Psoas muscle (tissue), 8 donors: ENCODE results near the gene PID1. TPM values are rescaled to one million over a fixed set of nuclear protein-coding genes. Genes with fewer than 3 reads are reported as not detected.

Source experiments
- ATAC-seq, 4 donors: fragments of 200-7000 bp; cut with Tn5 transposase; one replicate each; pipeline ENCODE4 v1.9.1; 2020; ENCODE audit warnings: moderate library complexity in 3 of 4, mild to moderate bottlenecking in 2 of 4
- DNase-seq, 2 donors: peaks; one replicate each; pipeline ENCODE4 v3.0.0-alpha.2; 2020
- H3K27ac ChIP-seq: fragments of 200-600 bp; one replicate; pipeline ENCODE4 v1.8.0; 2022
- H3K27me3 ChIP-seq, 3 donors: fragments of 200-600 bp in 1 of 3; one replicate each; pipeline versions ENCODE4 v1.6.1 to v1.8.0; 2013 to 2022; ENCODE audit warnings: low read length in 2 of 3, mild to moderate bottlenecking in 2 of 3, moderate library complexity in 1 of 3; ENCODE audit not compliant: insufficient read depth in 3 of 3
- H3K36me3 ChIP-seq, 2 donors: fragments of 200-600 bp in 1 of 2; one replicate each; pipeline versions ENCODE4 v1.6.1 to v1.8.0; 2013 to 2022; ENCODE audit warnings: low read depth in 1 of 2, mild to moderate bottlenecking in 1 of 2, moderate library complexity in 1 of 2; ENCODE audit not compliant: insufficient read depth in 1 of 2
- H3K4me1 ChIP-seq: fragments of 200-600 bp; one replicate; pipeline ENCODE4 v1.8.0; 2022
- H3K4me3 ChIP-seq: fragments of 200-600 bp; one replicate; pipeline ENCODE4 v1.8.0; 2022; ENCODE audit warnings: mild to moderate bottlenecking
- H3K9me3 ChIP-seq: fragments of 200-600 bp; one replicate; pipeline ENCODE4 v1.8.0; 2022
- CTCF ChIP-seq: fragments of 200-600 bp; IDR thresholded peaks from one replicate; pipeline ENCODE4 v1.8.0; 2022; ENCODE audit warnings: antibody characterized with exemption
- WGBS, 3 donors: extraction: QIAGEN DNeasy Blood & Tissue Kit; methylation state at CpG; one replicate each; pipeline versions ENCODE4 v1.1.6 to v1.1.7; 2013; 5-methylcytosine and 5-hydroxymethylcytosine counted together
- intact Hi-C, 2 donors: fragments of 100-400 bp; cut with DNase I; formaldehyde crosslinking; loops; one replicate each; pipeline versions ENCODE4 v1.11.0 to v1.14.2; 2022
- polyA plus RNA-seq, 3 donors: library from polyadenylated mRNA; stranded (reverse); fragments of 200-250 nt; gene quantifications; one replicate each; pipeline ENCODE4 v1.2.3, GENCODE V29; 2013
- total RNA-seq, 4 donors: library from RNA; stranded (reverse); fragmentation: NEBNext Ultra II Directional in 2 of 4; extraction: Animal tissue kit (Norgen Biotek cat#: 25700) in 2 of 4; gene quantifications; one replicate each; pipeline versions ENCODE4 v1.2.1 to v1.2.4, GENCODE V29; 2021 to 2023
- donor health status: healthy with polysubstance abuse.
- donor health status: DM: no; HTN: no; CAD: no; lungs with moderate emphysema.
- donor health status: Bipolar disorder and iron deficiency.
- donor health status: healthy.
- donor health status: DM: yes; HTN: yes; CAD: no.
- donor health status: DM: no; HTN: no; CAD: no.
- donor health status: DM: no; HTN: no; CAD: no.
- donor health status: DM: yes; HTN: yes; CAD: no.

Gene PID1
- total and polyA plus RNA-seq, 7 donors = 4.3 to 10.6 (median 6.6) TPM

GRCh38 chr2:229268626-229269025 is 2.5 kb downstream of the PID1 start:
- H3K27ac ChIP-seq = no peak overlapping the region
- DNase-seq (no peak), ATAC-seq (no peak)
- TF ChIP-seq CTCF = no peak
- H3K27me3 ChIP-seq = peaks cover 0 to 5% (median 0%) of the 10 kb centered on the region in 3 donors
- H3K4me3 ChIP-seq = peak overlapping the region; percentile 61
- intact Hi-C loops = no loop called here
- no peaks in the 10 kb centered on the region for H3K4me1 ChIP-seq
- H3K36me3 ChIP-seq = no peaks in the 10 kb centered on the region
- 63 to 75% (median 67%) methylated on average over 4 of the region's 4 CpGs for WGBS, 3 donors
- no peaks in the 10 kb centered on the region for H3K9me3 ChIP-seq

- no peaks in the 10 kb centered on the region for H3K9me3 ChIP-seq
- H3K4me3 ChIP-seq = no peak overlapping the region
- WGBS, 3 donors = 11 to 19% (median 16%) methylated on average over 1 of the region's 1 CpG
- DNase-seq (no peak), ATAC-seq (no peak)
- TF ChIP-seq CTCF = no peak
- no peaks in the 10 kb centered on the region for H3K4me1 ChIP-seq
- H3K36me3 ChIP-seq = no peaks in the 10 kb centered on the region
- H3K27ac ChIP-seq = no peak overlapping the region
- peaks cover 0 to 5% (median 0%) of the 10 kb centered on the region in 3 donors for H3K27me3 ChIP-seq
- intact Hi-C loops = no loop called here
These were observed 4.0 kb downstream of the PID1 start for GRCh38 chr2:229267080-229267479.

GRCh38 chr2:229265727-229266126 is 5.4 kb downstream of the PID1 start:
- no peak for TF ChIP-seq CTCF
- no peak for DNase-seq
- no peaks in the 10 kb centered on the region for H3K36me3 ChIP-seq
- no peaks in the 10 kb centered on the region for H3K4me1 ChIP-seq
- H3K27me3 ChIP-seq = peaks cover 0 to 5% (median 0%) of the 10 kb centered on the region in 3 donors
- peak in 2 of 4 donors; percentile 35 to 51 for ATAC-seq
- H3K4me3 ChIP-seq = no peak overlapping the region
- intact Hi-C loops = no loop called here
- 78 to 84% (median 81%) methylated on average over 4 of the region's 4 CpGs for WGBS, 3 donors
- no peak overlapping the region for H3K27ac ChIP-seq
- no peaks in the 10 kb centered on the region for H3K9me3 ChIP-seq

- H3K4me3 ChIP-seq = no peak overlapping the region
- DNase-seq = peak; percentile 24 to 63
- ATAC-seq = no peak
- H3K27me3 ChIP-seq = no peaks in the 10 kb centered on the region
- H3K36me3 ChIP-seq = no peaks in the 10 kb centered on the region
- no peaks in the 10 kb centered on the region for H3K9me3 ChIP-seq
- TF ChIP-seq CTCF = no peak
- intact Hi-C loops = no loop called here
- 48 to 69% (median 60%) methylated on average over 1 of the region's 1 CpG for WGBS, 3 donors
- no peak overlapping the region for H3K27ac ChIP-seq
- no peaks in the 10 kb centered on the region for H3K4me1 ChIP-seq
These were observed 9.5 kb downstream of the PID1 start for GRCh38 chr2:229261599-229261998.

GRCh38 chr2:229261076-229261475 is 10.0 kb downstream of the PID1 start:
- WGBS, 3 donors = 62 to 94% (median 88%) methylated on average over 3 of the region's 3 CpGs
- no peak overlapping the region for H3K27ac ChIP-seq
- H3K4me1 ChIP-seq = no peaks in the 10 kb centered on the region
- H3K27me3 ChIP-seq = no peaks in the 10 kb centered on the region
- intact Hi-C loops = no loop called here
- no peak overlapping the region for H3K4me3 ChIP-seq
- H3K36me3 ChIP-seq = no peaks in the 10 kb centered on the region
- DNase-seq = no peak
- TF ChIP-seq CTCF = no peak
- H3K9me3 ChIP-seq = no peaks in the 10 kb centered on the region
- ATAC-seq = no peak
